Adrenal gland (tissue), 5 donors: Measurements from ENCODE around the gene NDST1.

Experiments used
- POLR2A ChIP-seq, 2 donors: fragments of 450-650 bp; IDR thresholded peaks; one replicate each; pipeline ENCODE4 v1.6.1; 2017; ENCODE audit warnings: antibody characterized with exemption in 2 of 2, mild to moderate bottlenecking in 2 of 2, moderate library complexity in 1 of 2
- TF ChIP-seq, protein P1 (sequence below), 6 experiments: fragments of 450-650 bp in 4 of 6; fragments of 200-600 bp in 2 of 6; sonication (generic) in 1 of 6; IDR thresholded peaks; 1 replicate in 5 of 6; 2 replicates in 1 of 6; pipeline versions ENCODE4 v1.5.1 to v1.8.0; 2016 to 2021; ENCODE audit warnings: antibody characterized with exemption in 6 of 6, mild to moderate bottlenecking in 2 of 6, moderate library complexity in 1 of 6
- donor health status: DM: no; HTN: no; CAD: no.

DNA sequence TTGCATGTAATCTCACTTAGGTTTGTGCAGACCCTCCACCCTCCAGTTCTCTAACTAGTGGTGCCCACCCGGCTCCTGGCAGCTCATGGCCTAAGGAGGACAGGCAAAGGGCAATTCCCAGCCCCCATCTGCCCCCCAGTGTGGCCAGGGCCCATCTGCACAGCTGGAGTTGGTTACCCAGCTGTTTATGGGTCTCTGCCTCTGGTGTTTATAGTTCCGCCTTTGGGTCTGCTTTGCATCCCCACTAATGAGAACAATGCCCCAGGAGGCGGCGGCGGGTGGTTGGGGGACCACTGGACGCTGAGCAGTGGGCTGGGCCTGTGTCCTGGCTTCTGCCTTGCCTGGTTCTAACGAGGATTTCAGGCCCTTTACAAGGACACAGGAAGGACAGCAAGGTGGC is 62.4 kb downstream of the NDST1 start:
- TF ChIP-seq, protein P1, sequence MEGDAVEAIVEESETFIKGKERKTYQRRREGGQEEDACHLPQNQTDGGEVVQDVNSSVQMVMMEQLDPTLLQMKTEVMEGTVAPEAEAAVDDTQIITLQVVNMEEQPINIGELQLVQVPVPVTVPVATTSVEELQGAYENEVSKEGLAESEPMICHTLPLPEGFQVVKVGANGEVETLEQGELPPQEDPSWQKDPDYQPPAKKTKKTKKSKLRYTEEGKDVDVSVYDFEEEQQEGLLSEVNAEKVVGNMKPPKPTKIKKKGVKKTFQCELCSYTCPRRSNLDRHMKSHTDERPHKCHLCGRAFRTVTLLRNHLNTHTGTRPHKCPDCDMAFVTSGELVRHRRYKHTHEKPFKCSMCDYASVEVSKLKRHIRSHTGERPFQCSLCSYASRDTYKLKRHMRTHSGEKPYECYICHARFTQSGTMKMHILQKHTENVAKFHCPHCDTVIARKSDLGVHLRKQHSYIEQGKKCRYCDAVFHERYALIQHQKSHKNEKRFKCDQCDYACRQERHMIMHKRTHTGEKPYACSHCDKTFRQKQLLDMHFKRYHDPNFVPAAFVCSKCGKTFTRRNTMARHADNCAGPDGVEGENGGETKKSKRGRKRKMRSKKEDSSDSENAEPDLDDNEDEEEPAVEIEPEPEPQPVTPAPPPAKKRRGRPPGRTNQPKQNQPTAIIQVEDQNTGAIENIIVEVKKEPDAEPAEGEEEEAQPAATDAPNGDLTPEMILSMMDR (IDR thresholded peaks at IDR 0.05) = no peak
- TF ChIP-seq POLR2A (IDR thresholded peaks at IDR 0.05) = no peak
